GM10847 (cell line): Measurements from ENCODE around the gene TRIM45.

Source experiments
- POLR2A ChIP-seq: IDR thresholded peaks from 2 replicates; pipeline ENCODE4 v1.6.1; 2011; ENCODE audit not compliant: insufficient read length; ENCODE audit errors: extremely low read depth

Gene TRIM45

GRCh38 chr1:117089996-117090395 is 31.6 kb downstream of the TRIM45 start:
- TF ChIP-seq POLR2A = no peak

GRCh38 chr1:117087686-117088085 is 33.9 kb downstream of the TRIM45 start:
- TF ChIP-seq POLR2A = no peak

DNA sequence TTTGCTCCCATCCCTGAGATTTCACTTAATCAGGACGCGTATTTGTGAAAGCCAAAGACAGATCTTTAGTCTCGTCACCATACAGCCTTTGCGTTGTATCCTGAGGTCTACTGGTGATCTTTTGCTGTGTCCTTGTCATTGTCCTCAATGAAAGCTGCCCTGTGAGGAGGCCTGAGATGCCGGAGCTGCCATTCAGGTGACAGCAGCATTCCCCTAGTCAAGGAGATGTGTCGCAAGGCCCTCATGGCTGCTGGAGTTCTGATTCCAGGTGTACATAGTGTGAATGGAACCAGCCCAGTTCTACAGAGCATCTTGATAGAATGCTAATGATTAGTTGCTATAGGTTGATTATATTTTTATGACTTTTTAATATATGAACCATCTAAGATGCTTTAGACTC is 37.3 kb downstream of the TRIM45 start:
- TF ChIP-seq POLR2A = no peak

- no peak for TF ChIP-seq POLR2A
Measured at GRCh38 chr1:117079737-117080136, 41.8 kb downstream of the TRIM45 start.

DNA sequence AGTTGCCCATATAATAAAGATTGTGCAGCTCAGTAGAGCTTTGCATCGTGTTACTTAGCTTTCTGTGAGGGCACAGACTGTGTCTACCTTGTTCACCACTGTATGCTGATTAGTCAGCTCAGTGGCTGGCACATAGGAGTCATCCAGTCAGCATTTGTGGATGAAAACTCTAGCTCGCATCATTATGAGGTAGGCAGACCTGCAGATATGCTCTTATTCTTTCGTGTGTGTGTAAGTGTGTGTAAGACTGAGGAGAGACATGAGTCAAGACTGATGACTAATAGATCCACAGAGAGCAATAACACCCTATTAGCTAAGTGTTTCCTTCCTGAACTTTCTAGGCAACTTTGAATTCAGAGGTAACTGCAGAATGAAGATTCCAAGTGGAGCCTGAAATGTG is 44.3 kb downstream of the TRIM45 start:
- no peak for TF ChIP-seq POLR2A

- no peak for TF ChIP-seq POLR2A
Measured at GRCh38 chr1:117076648-117077047, 44.9 kb downstream of the TRIM45 start.

GRCh38 chr1:117070124-117070523 is 51.4 kb downstream of the TRIM45 start:
- no peak for TF ChIP-seq POLR2A

- TF ChIP-seq POLR2A = no peak
Measured at GRCh38 chr1:117069220-117069844, 52.2 kb downstream of the TRIM45 start.

DNA sequence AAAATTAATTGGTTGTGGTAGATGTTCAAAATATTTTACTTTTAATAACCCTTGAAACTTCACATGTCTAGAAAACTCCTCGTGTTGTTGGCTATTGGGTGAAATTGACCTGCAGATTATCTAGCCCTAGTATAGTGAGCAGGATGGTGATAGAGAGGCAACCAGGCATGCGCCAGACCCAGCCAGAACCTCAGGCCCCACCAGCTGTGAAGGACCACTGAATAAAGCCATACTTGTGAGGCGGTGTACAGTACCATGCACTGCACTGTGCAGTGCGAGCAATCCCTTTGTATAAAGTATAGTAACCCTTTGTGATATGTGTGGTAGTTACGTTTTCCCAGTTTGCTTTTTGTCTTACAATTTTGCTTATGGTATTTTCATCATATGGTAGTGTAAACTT is 53.0 kb downstream of the TRIM45 start:
- TF ChIP-seq POLR2A = no peak

DNA sequence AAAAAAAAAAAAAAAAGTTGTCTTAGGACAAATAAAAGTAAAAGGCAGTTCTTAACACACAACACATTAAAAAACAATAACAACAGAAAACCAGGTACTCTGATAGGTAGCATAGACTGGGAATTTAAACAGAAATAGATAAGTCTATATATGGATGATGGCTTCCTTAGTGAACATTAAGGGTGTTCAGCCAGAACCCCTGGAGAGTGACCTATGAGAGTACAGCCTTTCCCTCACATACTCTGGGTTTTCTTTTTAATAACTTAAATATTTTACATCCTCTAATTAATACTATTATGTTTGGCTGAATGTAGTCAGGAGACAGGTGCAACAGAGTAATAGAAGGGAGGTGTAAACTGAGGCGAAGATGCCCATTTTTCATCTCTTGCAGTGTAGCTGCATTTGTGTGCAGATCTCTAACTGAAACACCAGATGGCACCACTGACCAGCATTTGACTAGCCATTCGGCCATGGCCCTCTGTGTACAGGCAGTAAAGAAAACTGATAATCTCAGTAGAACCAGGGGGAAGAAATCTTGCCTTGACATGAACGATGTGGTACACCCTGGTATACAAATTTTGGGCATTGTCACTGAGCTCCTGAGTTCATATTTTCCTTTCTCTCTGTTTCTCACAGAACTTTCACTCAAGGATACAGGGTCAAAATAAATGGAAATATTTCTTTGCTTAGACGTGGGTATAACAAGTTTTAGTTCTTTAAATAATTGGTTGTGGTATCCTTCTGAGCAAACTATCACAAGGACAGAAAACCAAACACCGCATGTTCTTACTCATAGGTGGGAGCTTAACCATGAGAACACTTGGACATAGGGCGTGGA is 53.8 kb downstream of the TRIM45 start:
- TF ChIP-seq POLR2A = no peak

DNA sequence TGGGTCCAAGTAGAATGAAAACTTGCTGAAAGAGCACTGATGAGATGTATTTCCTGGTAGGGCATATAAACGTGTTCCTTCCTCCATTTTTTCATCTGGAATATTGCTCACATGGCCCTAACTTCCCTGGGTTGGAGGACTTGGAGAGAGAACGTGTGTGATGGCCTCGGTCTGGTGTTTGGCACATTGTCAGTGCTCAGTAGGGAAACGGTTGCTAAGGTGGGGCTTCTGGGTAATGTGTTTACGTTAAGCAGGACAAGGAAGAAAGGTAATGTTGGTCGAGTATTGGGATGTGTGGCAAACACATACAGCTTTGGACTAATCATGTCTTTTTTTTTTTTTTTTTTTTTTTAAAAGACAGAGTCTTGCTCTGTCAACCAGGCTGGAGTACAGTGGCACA is 55.2 kb downstream of the TRIM45 start:
- TF ChIP-seq POLR2A = no peak

- TF ChIP-seq POLR2A = no peak
Measured at GRCh38 chr1:117061986-117062415, 59.5 kb downstream of the TRIM45 start.
